SK-N-SH (cell line): ENCODE data around the gene MAP3K1. TPM values are rescaled to one million over a fixed set of nuclear protein-coding genes. Genes with fewer than 3 reads are reported as not detected.

ENCODE experiments used
- CTCF ChIA-PET: fragments of 300-600, 350-600 bp; formaldehyde crosslinking; extraction: SDS; loops from one replicate; lab custom pipeline; 2021; lab: Yijun Ruan, JAX
- POLR2A ChIA-PET: fragments of 350-600 bp; sonication (Branson Sonifier 250); formaldehyde crosslinking; extraction: SDS; loops from one replicate; lab custom pipeline; 2020; ENCODE audit warnings: antibody characterized with exemption, inconsistent platforms; lab: Yijun Ruan, JAX
- DNase-seq: peaks from one replicate; pipeline ENCODE4 v3.0.0; 2012
- H2AFZ ChIP-seq: fragments of 200-600 bp; sonication (generic); 2 replicates; pipeline ENCODE4 v1.8.1; 2016; ENCODE audit warnings: antibody characterized with exemption, mild to moderate bottlenecking, low read depth
- H3F3A ChIP-seq: fragments of 200-600 bp; sonication (generic); replicated peaks from 2 replicates; pipeline ENCODE3; 2016; ENCODE audit warnings: antibody characterized with exemption, mild to moderate bottlenecking; ENCODE audit not compliant: insufficient read depth
- H3K27ac ChIP-seq, 2 experiments: fragments of 200-500 bp in 1 of 2; fragments of 200-600 bp in 1 of 2; sonication (Bioruptor generic) in 1 of 2; sonication (generic), shearing (Covaris generic) in 1 of 2; 2 replicates each; pipeline versions ENCODE4 v1.5.1 to v1.6.1; 2014 to 2016; ENCODE audit warnings: low read depth in 2 of 2, inconsistent platforms in 1 of 2, low read length in 1 of 2, mild to moderate bottlenecking in 1 of 2, mixed read lengths in 1 of 2
- H3K27me3 ChIP-seq: fragments of 200-600 bp; sonication (generic), shearing (Covaris generic); 2 replicates; pipeline ENCODE4 v1.6.1; 2016; ENCODE audit warnings: mixed run types; ENCODE audit not compliant: insufficient read depth
- H3K36me3 ChIP-seq, 2 experiments: fragments of 200-500 bp in 1 of 2; fragments of 200-600 bp in 1 of 2; sonication (Bioruptor generic) in 1 of 2; sonication (generic) in 1 of 2; replicated peaks in 1 of 2; 2 replicates each; pipeline versions ENCODE3 to v1.5.1; 2014 to 2016; ENCODE audit warnings: low read length in 1 of 2, mild to moderate bottlenecking in 1 of 2; ENCODE audit not compliant: insufficient read depth in 2 of 2, control insufficient read depth in 1 of 2
- H3K4me1 ChIP-seq, 2 experiments: fragments of 200-500 bp in 1 of 2; fragments of 200-600 bp in 1 of 2; sonication (Bioruptor generic) in 1 of 2; sonication (generic), shearing (Covaris generic) in 1 of 2; 2 replicates each; pipeline versions ENCODE4 v1.5.1 to v1.6.1; 2014 to 2016; ENCODE audit warnings: low read depth in 1 of 2, low read length in 1 of 2, mixed run types in 1 of 2; ENCODE audit not compliant: insufficient read depth in 2 of 2, control insufficient read depth in 1 of 2
- H3K4me2 ChIP-seq: fragments of 200-600 bp; sonication (generic), shearing (Covaris generic); 2 replicates; pipeline ENCODE4 v1.6.1; 2017; ENCODE audit warnings: mixed run types
- H3K4me3 ChIP-seq, 2 experiments: fragments of 200-500 bp in 1 of 2; fragments of 200-600 bp in 1 of 2; sonication (Bioruptor generic) in 1 of 2; sonication (generic), shearing (Covaris generic) in 1 of 2; 2 replicates each; pipeline versions ENCODE4 v1.5.1 to v1.8.1; 2014 to 2016; ENCODE audit warnings: low read depth in 2 of 2, inconsistent platforms in 1 of 2, low read length in 1 of 2, mild to moderate bottlenecking in 1 of 2, mixed read lengths in 1 of 2, moderate library complexity in 1 of 2
- H3K79me2 ChIP-seq: fragments of 200-600 bp; sonication (generic); 2 replicates; pipeline ENCODE4 v1.8.1; 2017; ENCODE audit warnings: mild to moderate bottlenecking; ENCODE audit not compliant: insufficient read depth
- H3K9ac ChIP-seq: fragments of 200-600 bp; sonication (generic); 2 replicates; pipeline ENCODE4 v1.6.1; 2017; ENCODE audit warnings: mixed run types
- H3K9me2 ChIP-seq: fragments of 200-600 bp; sonication (generic); 2 replicates; pipeline ENCODE4 v1.6.1; 2017; ENCODE audit warnings: mixed run types
- H3K9me3 ChIP-seq: fragments of 200-600 bp; sonication (generic); 2 replicates; pipeline ENCODE4 v1.6.1; 2017; ENCODE audit warnings: mixed run types, mild to moderate bottlenecking, moderate library complexity
- H4K20me1 ChIP-seq: fragments of 200-600 bp; sonication (generic); 2 replicates; pipeline ENCODE4 v1.6.1; 2017; ENCODE audit warnings: mild to moderate bottlenecking, mixed run types; ENCODE audit not compliant: insufficient read depth
- CHD2 ChIP-seq: fragments of 150-350 bp; IDR thresholded peaks from 2 replicates; pipeline ENCODE4 v1.6.1; 2018; ENCODE audit warnings: low read length; ENCODE audit not compliant: partially characterized antibody
- CTCF ChIP-seq: fragments of 200-600 bp; sonication (generic); IDR thresholded peaks from 2 replicates; pipeline ENCODE4 v1.6.1; 2017; ENCODE audit warnings: antibody characterized with exemption, mild to moderate bottlenecking, moderate library complexity
- EP300 ChIP-seq, 2 experiments: IDR thresholded peaks; 2 replicates each; pipeline versions ENCODE4 v1.4.0 to v1.6.1; 2012; ENCODE audit warnings: borderline replicate concordance in 1 of 2, low read depth in 1 of 2, low read length in 1 of 2
- EZH2phosphoT487 ChIP-seq: fragments of 200-600 bp; sonication (generic); IDR thresholded peaks from 2 replicates; pipeline ENCODE4 v1.6.1; 2017; ENCODE audit warnings: low read depth, mixed run types, mild to moderate bottlenecking, antibody characterized with exemption, moderate library complexity, borderline replicate concordance
- FOSL2 ChIP-seq: IDR thresholded peaks from 2 replicates; pipeline ENCODE4 v1.4.0; 2012; ENCODE audit warnings: low read depth, mild to moderate bottlenecking, moderate library complexity, borderline replicate concordance
- FOXM1 ChIP-seq: IDR thresholded peaks from 2 replicates; pipeline ENCODE4 v1.4.0; 2012; ENCODE audit warnings: low read depth, mild to moderate bottlenecking
- MXI1 ChIP-seq: IDR thresholded peaks from 2 replicates; pipeline ENCODE4 v1.6.1; 2012; ENCODE audit warnings: mild to moderate bottlenecking, low read depth, low read length, improper control_type of control experiment
- NFIC ChIP-seq: IDR thresholded peaks from 2 replicates; pipeline ENCODE4 v1.4.0; 2012; ENCODE audit warnings: borderline replicate concordance
- NRF1 ChIP-seq: IDR thresholded peaks from 2 replicates; pipeline ENCODE4 v1.6.1; 2012; ENCODE audit warnings: low read depth, mild to moderate bottlenecking, low read length
- PBX3 ChIP-seq: IDR thresholded peaks from 2 replicates; pipeline ENCODE4; 2012
- RAD21 ChIP-seq: IDR thresholded peaks from 2 replicates; pipeline ENCODE4 v1.6.1; 2012; ENCODE audit warnings: mild to moderate bottlenecking, low read length
- RFX5 ChIP-seq: IDR thresholded peaks from 2 replicates; pipeline ENCODE4 v1.6.1; 2012; ENCODE audit warnings: mild to moderate bottlenecking, improper control_type of control experiment, low read length
- RXRA ChIP-seq: IDR thresholded peaks from 2 replicates; pipeline ENCODE4 v1.4.0; 2012; ENCODE audit warnings: low read depth, mild to moderate bottlenecking, borderline replicate concordance
- TCF12 ChIP-seq: IDR thresholded peaks from 2 replicates; pipeline ENCODE4 v1.4.0; 2012
- TEAD4 ChIP-seq: IDR thresholded peaks from 2 replicates; pipeline ENCODE4 v1.4.0; 2012; ENCODE audit warnings: mild to moderate bottlenecking, borderline replicate concordance; ENCODE audit not compliant: insufficient read depth
- USF1 ChIP-seq: IDR thresholded peaks from 2 replicates; pipeline ENCODE4 v1.4.0; 2012; ENCODE audit warnings: low read depth, borderline replicate concordance
- ZBTB33 ChIP-seq: IDR thresholded peaks from 2 replicates; pipeline ENCODE4 v1.4.0; 2012; ENCODE audit warnings: low read depth, borderline replicate concordance
- WGBS: methylation state at CpG from one replicate; pipeline ENCODE4 v1.1.6; 2017; ENCODE audit warnings: low lambda C conversion rate; 5-methylcytosine and 5-hydroxymethylcytosine counted together
- polyA plus RNA-seq, 3 experiments: library from polyadenylated mRNA; depleted of rRNA; stranded (reverse); fragments of >200 nt; gene quantifications; 2 replicates each; pipeline ENCODE4 v1.2.3, GENCODE V29; 2012

MAP3K1 gene
- polyA plus RNA-seq, 1 of the 3 experiments (the other 2 are of a cell fraction), result 2.2 TPM

GRCh38 chr5:56812110-56812509 lies 3.2 kb upstream of the MAP3K1 start:
- H3F3A ChIP-seq, result peaks cover 2% of the 10 kb centered on the region
- peak overlapping the region in 1 of 2 experiments; percentile 97; a peak in 2 of 4 replicates for H3K27ac ChIP-seq
- H3K27me3 ChIP-seq, result no peaks in the 10 kb centered on the region
- no peak overlapping the region for H3K9ac ChIP-seq
- no peak overlapping the region for H2AFZ ChIP-seq
- no peak for TF ChIP-seq USF1
- TF ChIP-seq ZBTB33, result no peak
- TF ChIP-seq FOSL2, result peak; percentile 10; the same call in 1 of the 2 replicates
- no peak for TF ChIP-seq RAD21
- TF ChIP-seq FOXM1, result no peak
- TF ChIP-seq NRF1, result no peak
- no peak for TF ChIP-seq PBX3
- no peak for TF ChIP-seq TEAD4
- TF ChIP-seq NFIC, result no peak
- no peak for TF ChIP-seq CTCF
- no peak for TF ChIP-seq MXI1
- no peak for TF ChIP-seq RXRA
- 0 out of 2 replicates have a peak, but pooled peaks have one; percentile 10 for TF ChIP-seq TCF12
- TF ChIP-seq CHD2, result no peak
- TF ChIP-seq EZH2phosphoT487, result no peak
- no peak for TF ChIP-seq RFX5
- TF ChIP-seq EP300 (IDR thresholded peaks at IDR 0.05; ENCODE audit: borderline replicate concordance in 1 of 2, low read depth in 1 of 2, low read length in 1 of 2), result 0 out of 4 replicates have a peak, but pooled peaks of 1 of the 2 experiments have one; percentile 27
- H3K36me3 ChIP-seq, result no peaks in the 10 kb centered on the region
- H3K4me2 ChIP-seq, result no peak overlapping the region
- peak; percentile 31 for DNase-seq
- H3K79me2 ChIP-seq, result peaks cover 15% of the 10 kb centered on the region
- 89% methylated on average over 1 of the region's 1 CpG for WGBS
- H4K20me1 ChIP-seq, result no peaks in the 10 kb centered on the region
- no peaks in the 10 kb centered on the region for H3K9me2 ChIP-seq
- H3K9me3 ChIP-seq, result no peaks in the 10 kb centered on the region
- ChIA-PET CTCF (interaction anchor here (1.1 kb wide), 1 partner anchor 260 kb away, joined by 3 read pairs; no protein-coding TSS in a partner anchor), POLR2A (no interaction called here)
- peaks cover 0 to 18% of the 10 kb centered on the region in 2 experiments; a peak in 2 of 4 replicates for H3K4me1 ChIP-seq
- no peak overlapping the region for H3K4me3 ChIP-seq
